ENCODE results near the gene EFNA5. TPM values are rescaled to one million over a fixed set of nuclear protein-coding genes. Genes with fewer than 3 reads are reported as not detected.
A peak's percentile ranks its signal among the peaks of the same experiment; 100 is the strongest.

EFNA5 gene
- total RNA-seq, 1 experiment from 2014 or later = 216 TPM

DNA sequence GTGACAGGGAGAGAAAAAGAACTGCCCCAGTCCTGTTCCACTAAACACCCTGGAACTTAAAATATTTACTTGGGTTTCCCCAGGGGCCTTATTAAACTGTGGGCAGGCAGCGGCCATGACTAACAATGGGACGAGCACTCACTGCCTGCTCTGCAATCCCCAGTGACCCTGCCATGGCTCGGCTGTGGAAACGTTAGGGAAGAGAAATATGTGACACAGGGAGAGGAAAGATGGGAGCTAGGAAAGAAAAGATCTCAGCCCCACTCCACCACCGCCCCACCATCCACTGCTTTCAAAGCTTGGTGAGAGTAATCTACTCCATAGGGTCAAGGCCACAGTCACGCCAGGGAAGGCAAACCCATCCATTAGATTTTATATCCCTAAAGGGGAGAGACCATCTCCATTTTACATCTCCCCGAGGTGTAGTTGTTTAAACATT, 117.6 kb downstream of the EFNA5 start:
- Mint-ChIP-seq H3K36me3 (ENCODE audit: insufficient read depth, unreplicated experiment) (peaks cover 32% of the 10 kb centered on the region), H3K4me1 (ENCODE audit: low read depth, unreplicated experiment) (peaks cover 83% of the 10 kb centered on the region), H3K27ac (ENCODE audit: unreplicated experiment) (peak overlapping the region; percentile 33), H3K9me3 (ENCODE audit: low read depth, unreplicated experiment) (no peaks in the 10 kb centered on the region), H3K27me3 (ENCODE audit: unreplicated experiment) (no peaks in the 10 kb centered on the region), H3K4me3 (ENCODE audit: low read depth, unreplicated experiment) (no peak overlapping the region)
- no TSS peak for BruUV-seq (replicated peaks)
- TF ChIP-seq, protein P1, sequence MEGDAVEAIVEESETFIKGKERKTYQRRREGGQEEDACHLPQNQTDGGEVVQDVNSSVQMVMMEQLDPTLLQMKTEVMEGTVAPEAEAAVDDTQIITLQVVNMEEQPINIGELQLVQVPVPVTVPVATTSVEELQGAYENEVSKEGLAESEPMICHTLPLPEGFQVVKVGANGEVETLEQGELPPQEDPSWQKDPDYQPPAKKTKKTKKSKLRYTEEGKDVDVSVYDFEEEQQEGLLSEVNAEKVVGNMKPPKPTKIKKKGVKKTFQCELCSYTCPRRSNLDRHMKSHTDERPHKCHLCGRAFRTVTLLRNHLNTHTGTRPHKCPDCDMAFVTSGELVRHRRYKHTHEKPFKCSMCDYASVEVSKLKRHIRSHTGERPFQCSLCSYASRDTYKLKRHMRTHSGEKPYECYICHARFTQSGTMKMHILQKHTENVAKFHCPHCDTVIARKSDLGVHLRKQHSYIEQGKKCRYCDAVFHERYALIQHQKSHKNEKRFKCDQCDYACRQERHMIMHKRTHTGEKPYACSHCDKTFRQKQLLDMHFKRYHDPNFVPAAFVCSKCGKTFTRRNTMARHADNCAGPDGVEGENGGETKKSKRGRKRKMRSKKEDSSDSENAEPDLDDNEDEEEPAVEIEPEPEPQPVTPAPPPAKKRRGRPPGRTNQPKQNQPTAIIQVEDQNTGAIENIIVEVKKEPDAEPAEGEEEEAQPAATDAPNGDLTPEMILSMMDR (IDR thresholded peaks at IDR 0.05; ENCODE audit: unreplicated experiment) = no peak
- intact Hi-C loops (cut with micrococcal nuclease; ENCODE audit: unreplicated experiment) = no loop called here
- CTCF ChIA-PET = interaction anchor here (0.6 to 1.4 kb wide), 2 partner anchors 84 to 307 kb away, joined by 3 to 4 read pairs; no protein-coding TSS in a partner anchor
- DNase-seq = no peak

DNA sequence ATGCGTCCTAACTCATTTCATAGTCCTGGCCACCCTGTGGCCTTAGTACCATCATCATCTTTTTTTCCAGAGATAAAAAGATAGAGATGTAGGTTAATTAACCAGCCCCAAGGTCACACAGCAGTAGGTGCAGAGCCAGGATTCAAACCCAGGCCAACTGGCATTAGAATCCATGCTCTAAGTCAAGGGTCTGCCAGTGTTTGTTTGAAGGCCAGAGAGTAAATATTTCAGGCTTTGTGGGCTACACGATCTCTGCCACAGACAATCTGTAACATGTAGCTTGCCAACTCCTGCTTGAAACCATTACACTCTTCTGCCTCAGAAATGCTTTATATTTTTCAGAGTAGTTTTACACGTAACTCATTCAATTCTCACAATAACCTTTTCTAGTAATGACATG, 119.6 kb downstream of the EFNA5 start:
- intact Hi-C loops (cut with micrococcal nuclease; ENCODE audit: unreplicated experiment) = no loop called here
- Mint-ChIP-seq H3K27ac (ENCODE audit: unreplicated experiment) (peak overlapping the region; percentile 8), H3K4me3 (ENCODE audit: low read depth, unreplicated experiment) (no peak overlapping the region), H3K4me1 (ENCODE audit: low read depth, unreplicated experiment) (peaks cover 68% of the 10 kb centered on the region), H3K9me3 (ENCODE audit: low read depth, unreplicated experiment) (no peaks in the 10 kb centered on the region), H3K27me3 (ENCODE audit: unreplicated experiment) (no peaks in the 10 kb centered on the region), H3K36me3 (ENCODE audit: insufficient read depth, unreplicated experiment) (peaks cover 23% of the 10 kb centered on the region)
- CTCF ChIA-PET = no interaction called here
- TF ChIP-seq, protein P1 (IDR thresholded peaks at IDR 0.05; ENCODE audit: unreplicated experiment) = no peak
- BruUV-seq (replicated peaks) = no TSS peak
- no peak for DNase-seq

DNA sequence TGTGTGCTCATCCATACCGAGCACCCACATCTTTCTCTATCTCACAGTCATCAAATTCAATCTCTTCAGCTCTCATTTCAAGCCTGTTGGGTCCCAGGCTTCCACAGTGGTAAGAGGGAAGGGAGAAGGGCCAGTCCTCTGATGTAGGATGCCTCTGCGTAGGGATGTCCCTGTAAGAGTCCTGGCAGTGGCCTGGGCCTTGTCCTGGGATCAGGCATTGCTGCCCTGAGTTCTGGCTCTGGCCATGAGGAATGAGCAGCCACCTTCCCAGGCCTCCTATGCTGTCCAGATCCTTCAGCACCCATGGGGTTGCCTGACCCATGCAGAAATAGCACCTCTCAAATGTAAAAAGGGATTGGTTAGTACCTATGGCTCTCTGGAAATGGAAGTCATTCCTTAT, 121.2 kb downstream of the EFNA5 start:
- BruUV-seq (replicated peaks) = no TSS peak
- intact Hi-C loops (cut with micrococcal nuclease; ENCODE audit: unreplicated experiment) = no loop called here
- CTCF ChIA-PET = no interaction called here

DNA sequence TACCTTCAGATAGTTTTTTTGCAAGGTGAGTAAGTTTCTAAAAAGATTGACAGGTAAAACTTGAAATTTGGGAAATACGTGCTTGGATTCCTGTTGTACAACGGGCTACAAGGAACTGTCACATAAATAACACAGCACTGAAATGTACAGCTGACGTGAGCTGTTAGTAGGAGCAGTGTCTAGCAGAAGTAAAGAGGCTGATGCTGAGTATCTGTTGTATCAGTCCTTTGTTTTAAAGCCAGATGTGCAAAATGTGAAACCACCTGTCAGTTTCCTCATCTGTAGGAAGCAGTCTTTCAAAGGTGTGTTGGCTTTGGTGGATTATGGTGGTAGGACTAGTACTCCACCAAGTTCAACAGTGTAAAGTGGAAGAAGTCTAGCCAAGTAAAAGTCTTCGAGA, 122.3 kb downstream of the EFNA5 start:
- CTCF ChIA-PET = no interaction called here
- intact Hi-C loops (cut with micrococcal nuclease; ENCODE audit: unreplicated experiment) = no loop called here
- H3K36me3 Mint-ChIP-seq (ENCODE audit: insufficient read depth, unreplicated experiment) = peaks cover 19% of the 10 kb centered on the region
- H3K27me3 Mint-ChIP-seq (ENCODE audit: unreplicated experiment) = no peaks in the 10 kb centered on the region
- no peak overlapping the region for H3K27ac Mint-ChIP-seq (ENCODE audit: unreplicated experiment)
- DNase-seq = no peak
- BruUV-seq (replicated peaks) = no TSS peak
- H3K4me3 Mint-ChIP-seq (ENCODE audit: low read depth, unreplicated experiment) = no peak overlapping the region
- H3K4me1 Mint-ChIP-seq (ENCODE audit: low read depth, unreplicated experiment) = peaks cover 71% of the 10 kb centered on the region
- H3K9me3 Mint-ChIP-seq (ENCODE audit: low read depth, unreplicated experiment) = no peaks in the 10 kb centered on the region
- TF ChIP-seq, protein P1 (IDR thresholded peaks at IDR 0.05; ENCODE audit: unreplicated experiment) = no peak

More for the DNA sequence above, 121.2 kb downstream of the EFNA5 start:
- H3K4me3 Mint-ChIP-seq (ENCODE audit: low read depth, unreplicated experiment) = peak overlapping the region; percentile 19
- H3K4me1 Mint-ChIP-seq (ENCODE audit: low read depth, unreplicated experiment) = peaks cover 68% of the 10 kb centered on the region
- H3K36me3 Mint-ChIP-seq (ENCODE audit: insufficient read depth, unreplicated experiment) = peaks cover 12% of the 10 kb centered on the region
- peak overlapping the region; percentile 75 for H3K27ac Mint-ChIP-seq (ENCODE audit: unreplicated experiment)
- no peaks in the 10 kb centered on the region for H3K9me3 Mint-ChIP-seq (ENCODE audit: low read depth, unreplicated experiment)
- TF ChIP-seq, protein P1 (IDR thresholded peaks at IDR 0.05; ENCODE audit: unreplicated experiment) = no peak
- no peaks in the 10 kb centered on the region for H3K27me3 Mint-ChIP-seq (ENCODE audit: unreplicated experiment)
- DNase-seq = no peak

Data from Calu3 (cell line).